ENCODE data around the gene ASB13. TPM values are rescaled to one million over a fixed set of nuclear protein-coding genes. Genes with fewer than 3 reads are reported as not detected.

Gene ASB13
- total and polyA plus RNA-seq, 2 donors (not counting 1 experiment from before 2014, with no cell fraction given), result 5.4 to 15.4 TPM

DNA sequence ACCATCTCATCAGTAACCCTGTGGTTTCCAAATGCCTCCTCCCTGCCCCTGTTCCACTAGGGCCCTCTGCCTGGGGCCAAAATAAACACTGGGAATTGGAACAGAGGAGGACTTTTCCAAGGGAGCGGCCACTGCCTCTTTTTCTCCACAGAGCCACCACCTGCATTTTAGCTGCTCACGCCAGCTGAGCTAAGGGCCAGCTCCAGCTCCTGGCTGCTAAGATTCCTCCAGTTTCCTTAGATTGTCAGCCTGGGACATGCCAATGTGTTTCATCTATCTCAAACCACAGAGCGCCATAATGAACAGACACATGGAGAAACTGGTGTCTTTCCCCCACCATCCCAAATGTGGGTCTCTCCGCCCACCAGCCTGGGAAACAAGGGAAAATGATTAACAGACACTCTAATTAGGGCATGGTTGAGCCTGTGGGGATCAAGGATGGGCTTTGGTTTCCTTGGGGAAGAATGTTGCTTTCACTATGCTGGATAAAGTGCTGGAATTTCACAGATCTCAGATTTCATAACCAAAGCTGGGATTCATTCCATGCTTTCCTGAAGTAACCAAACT, 52.2 kb downstream of the ASB13 start:
- no peaks in the 10 kb centered on the region for H3K27me3 ChIP-seq (ENCODE audit: control insufficient read depth, insufficient read depth, low read length)
- peak overlapping the region in 1 of 4 experiments; percentile 20 for H3K4me3 ChIP-seq (replicated peaks in 1 of 4; ENCODE audit: control extremely low read depth in 1 of 4, insufficient read depth in 1 of 4, low read depth in 3 of 4, low read length in 4 of 4)
- H3K79me2 ChIP-seq (ENCODE audit: control insufficient read depth, insufficient read depth, low read length), result no peaks in the 10 kb centered on the region
- no peak overlapping the region for H3K9ac ChIP-seq (ENCODE audit: insufficient read depth, low read length)
- H3K4me2 ChIP-seq (ENCODE audit: extremely low read depth, insufficient read depth, low read length), result peak overlapping the region; percentile 26
- H4K20me1 ChIP-seq (ENCODE audit: control insufficient read depth, extremely low read depth, insufficient read depth, low read length), result no peaks in the 10 kb centered on the region
- no peaks in the 10 kb centered on the region for H3K36me3 ChIP-seq (ENCODE audit: control insufficient read depth, insufficient read depth, low read length)
- H2AFZ ChIP-seq (ENCODE audit: low read length), result no peak overlapping the region
- H3K9me3 ChIP-seq (ENCODE audit: control insufficient read depth, insufficient read depth, low read depth, low read length), result no peaks in the 10 kb centered on the region
- H3K27ac ChIP-seq (ENCODE audit: insufficient read depth, low read length), result no peak overlapping the region
- peaks cover 4% of the 10 kb centered on the region for H3K4me1 ChIP-seq (ENCODE audit: control insufficient read depth, extremely low read depth, insufficient read depth, low read length)
- DNase-seq (ENCODE audit: low read depth in 2 of 2), result peak; percentile 67 to 75
- no peak for TF ChIP-seq EZH2 (IDR thresholded peaks at IDR 0.05; ENCODE audit: low read length, missing control alignments)

DNA sequence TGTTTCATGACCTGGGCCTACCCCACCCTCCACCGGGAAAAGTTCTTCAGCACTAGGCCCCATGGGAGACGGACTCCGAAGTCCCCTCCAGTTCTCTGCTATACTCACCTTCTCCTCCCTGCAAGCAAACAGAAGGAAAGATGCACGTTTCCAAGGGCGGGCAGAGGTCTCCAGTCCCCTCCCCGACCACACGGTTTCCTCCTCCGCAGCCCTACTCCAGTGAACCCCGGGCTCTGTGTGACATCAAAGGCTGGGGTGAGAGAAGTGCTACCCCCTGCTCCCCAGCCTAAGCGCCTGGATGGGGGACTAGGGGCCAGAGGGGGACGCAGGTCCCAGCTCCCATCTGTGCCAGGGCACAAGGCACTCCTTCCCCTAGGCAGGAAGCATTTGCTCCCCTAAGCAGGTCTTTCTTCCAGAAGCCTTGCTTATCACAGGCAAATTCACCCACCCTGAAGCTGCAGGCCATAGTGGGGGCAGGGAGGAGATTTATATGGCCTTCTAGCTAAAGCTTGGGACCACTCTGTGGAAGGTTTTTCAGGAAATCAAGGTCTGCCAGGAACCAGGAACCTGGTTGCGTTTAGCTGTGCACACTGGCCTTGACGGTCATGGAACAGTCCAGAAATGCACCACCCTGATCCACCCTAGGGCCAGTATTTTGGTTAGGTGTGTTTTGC, 52.8 kb downstream of the ASB13 start:
- TF ChIP-seq CTCF (conservative IDR thresholded peaks at IDR 0.05 in 1 of 2, IDR thresholded peaks at IDR 0.05 in 1 of 2; ENCODE audit: low read depth in 1 of 2, low read length in 2 of 2), result no peak
- TF ChIP-seq EZH2 (IDR thresholded peaks at IDR 0.05; ENCODE audit: low read length, missing control alignments), result no peak
- Histone ChIP-seq H3K36me3 (ENCODE audit: control insufficient read depth, insufficient read depth, low read length) (no peaks in the 10 kb centered on the region), H3K4me1 (ENCODE audit: control insufficient read depth, extremely low read depth, insufficient read depth, low read length) (peaks cover 2% of the 10 kb centered on the region), H4K20me1 (ENCODE audit: control insufficient read depth, extremely low read depth, insufficient read depth, low read length) (no peaks in the 10 kb centered on the region), H3K9me3 (ENCODE audit: control insufficient read depth, insufficient read depth, low read depth, low read length) (no peaks in the 10 kb centered on the region), H2AFZ (ENCODE audit: low read length) (no peak overlapping the region), H3K4me2 (ENCODE audit: extremely low read depth, insufficient read depth, low read length) (no peak overlapping the region), H3K27me3 (ENCODE audit: control insufficient read depth, insufficient read depth, low read length) (peaks cover 2% of the 10 kb centered on the region), H3K9ac (ENCODE audit: insufficient read depth, low read length) (no peak overlapping the region), H3K4me3 (replicated peaks in 1 of 4; ENCODE audit: control extremely low read depth in 1 of 4, insufficient read depth in 1 of 4, low read depth in 3 of 4, low read length in 4 of 4) (no peak overlapping the region), H3K79me2 (ENCODE audit: control insufficient read depth, insufficient read depth, low read length) (no peaks in the 10 kb centered on the region), H3K27ac (ENCODE audit: insufficient read depth, low read length) (no peak overlapping the region)
- no peak for DNase-seq (ENCODE audit: low read depth in 2 of 2)

DNA sequence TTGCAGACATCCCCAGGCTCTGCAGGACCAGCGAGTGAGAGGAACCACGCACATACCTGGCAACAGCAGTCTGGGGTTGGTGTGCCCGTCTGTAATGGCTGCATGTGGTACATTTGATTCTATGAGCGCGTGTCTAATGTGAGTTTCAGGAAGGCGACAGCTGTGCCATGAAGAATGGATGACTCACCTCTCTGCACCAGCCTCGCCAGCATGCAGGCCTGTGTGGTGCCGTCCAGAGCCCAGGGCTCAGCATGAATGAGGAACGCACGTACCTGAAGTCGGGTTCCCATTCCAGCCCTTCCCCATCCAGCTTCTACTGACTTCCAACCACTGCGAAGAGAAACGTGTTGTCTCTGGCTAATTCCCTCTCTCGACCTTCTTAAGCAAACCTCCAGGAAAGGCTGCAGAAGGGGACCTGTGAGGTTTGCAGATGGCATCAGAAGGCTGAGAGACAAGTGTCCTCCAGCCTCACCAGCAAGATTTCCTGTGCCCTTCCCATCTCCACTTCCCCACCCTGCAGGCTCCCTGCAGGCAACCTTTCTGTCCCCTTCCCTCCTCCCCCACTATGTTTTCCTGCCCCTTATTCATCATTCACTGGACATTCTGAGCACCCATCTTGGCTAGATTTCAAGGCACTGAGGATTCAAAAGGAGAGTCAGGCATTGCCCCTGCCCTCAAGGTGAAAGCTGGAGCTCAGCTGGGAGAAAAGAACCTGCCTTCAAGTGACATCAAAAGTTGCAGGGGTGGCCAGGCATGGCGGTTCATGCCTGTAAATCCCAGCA, 54.3 kb downstream of the ASB13 start:
- H3K9ac ChIP-seq (ENCODE audit: insufficient read depth, low read length), result no peak overlapping the region
- no peaks in the 10 kb centered on the region for H3K36me3 ChIP-seq (ENCODE audit: control insufficient read depth, insufficient read depth, low read length)

More for the DNA sequence above, 54.3 kb downstream of the ASB13 start:
- H3K27me3 ChIP-seq (ENCODE audit: control insufficient read depth, insufficient read depth, low read length), result peaks cover 2% of the 10 kb centered on the region
- H3K27ac ChIP-seq (ENCODE audit: insufficient read depth, low read length), result no peak overlapping the region
- H3K79me2 ChIP-seq (ENCODE audit: control insufficient read depth, insufficient read depth, low read length), result no peaks in the 10 kb centered on the region
- H3K4me3 ChIP-seq (replicated peaks in 1 of 4; ENCODE audit: control extremely low read depth in 1 of 4, insufficient read depth in 1 of 4, low read depth in 3 of 4, low read length in 4 of 4), result no peak overlapping the region
- TF ChIP-seq CTCF (conservative IDR thresholded peaks at IDR 0.05 in 1 of 2, IDR thresholded peaks at IDR 0.05 in 1 of 2; ENCODE audit: low read depth in 1 of 2, low read length in 2 of 2), result no peak
- TF ChIP-seq EZH2 (IDR thresholded peaks at IDR 0.05; ENCODE audit: low read length, missing control alignments), result no peak
- no peak overlapping the region for H2AFZ ChIP-seq (ENCODE audit: low read length)
- peaks cover 2% of the 10 kb centered on the region for H3K4me1 ChIP-seq (ENCODE audit: control insufficient read depth, extremely low read depth, insufficient read depth, low read length)
- DNase-seq (ENCODE audit: low read depth in 2 of 2), result peak in 1 of 2 donors; percentile 29
- H4K20me1 ChIP-seq (ENCODE audit: control insufficient read depth, extremely low read depth, insufficient read depth, low read length), result no peaks in the 10 kb centered on the region
- H3K9me3 ChIP-seq (ENCODE audit: control insufficient read depth, insufficient read depth, low read depth, low read length), result no peaks in the 10 kb centered on the region
- no peak overlapping the region for H3K4me2 ChIP-seq (ENCODE audit: extremely low read depth, insufficient read depth, low read length)
